GM19238 (cell line): ENCODE data around the gene GPR180.
"Not testable (repeated sequence)": the region's sequence is repeated elsewhere in the genome, so short reads cannot be mapped to it uniquely, and the experiment has no call there.

ENCODE experiments used
- DNase-seq: peaks from one replicate; pipeline ENCODE4 v3.0.0; 2011; ENCODE audit warnings: low spot score; ENCODE audit not compliant: insufficient read length

The GPR180 gene

DNA sequence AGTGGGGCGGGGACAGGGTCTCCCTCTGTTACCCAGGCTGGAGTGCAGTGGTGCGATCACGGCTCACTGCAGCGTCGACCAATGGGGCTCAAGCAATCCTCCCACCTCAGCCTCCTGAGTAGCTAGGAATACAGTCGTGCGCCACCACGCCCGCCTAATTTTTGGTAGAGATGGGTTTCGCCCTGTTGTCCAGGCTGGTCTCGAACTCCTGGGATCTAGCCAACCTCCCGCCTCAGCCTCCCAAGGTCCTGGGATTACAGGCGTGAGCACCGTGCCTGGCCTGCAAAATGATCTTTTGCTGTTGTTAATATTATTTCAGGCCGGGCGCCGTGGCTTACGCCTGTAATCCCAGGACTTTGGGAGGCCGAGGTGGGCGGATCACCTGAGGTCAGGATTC, 5.1 kb upstream of the GPR180 start:
- no peak for DNase-seq

DNA sequence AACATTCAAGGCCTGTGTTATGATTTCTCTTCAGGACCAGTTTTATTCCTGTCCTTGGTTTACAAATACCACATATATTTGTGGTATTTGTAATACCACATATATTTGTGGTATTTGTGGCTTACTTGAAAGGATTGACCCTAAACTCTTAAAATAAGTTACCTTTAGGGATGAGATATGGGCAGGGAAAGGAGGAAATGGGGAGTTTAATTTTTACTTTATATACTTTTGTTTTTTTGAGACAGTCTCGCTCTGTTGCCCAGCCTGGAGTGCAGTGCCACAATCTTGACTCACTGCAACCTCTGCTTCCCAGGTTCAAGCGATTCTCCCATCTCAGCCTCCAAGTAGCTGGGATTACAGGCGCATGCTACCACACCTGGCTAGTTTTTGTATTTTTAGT, 3.4 kb upstream of the GPR180 start:
- DNase-seq: no peak

- DNase-seq: no peak
These were observed 1.8 kb upstream of the GPR180 start for GRCh38 chr13:94599877-94600276.

- no peak for DNase-seq
These were observed 810 bp downstream of the GPR180 start for GRCh38 chr13:94602467-94602866.

GRCh38 chr13:94607056-94607455, 5.4 kb downstream of the GPR180 start:
- no peak for DNase-seq

- no peak for DNase-seq
These were observed 6.3 kb downstream of the GPR180 start for GRCh38 chr13:94607939-94608338.

DNA sequence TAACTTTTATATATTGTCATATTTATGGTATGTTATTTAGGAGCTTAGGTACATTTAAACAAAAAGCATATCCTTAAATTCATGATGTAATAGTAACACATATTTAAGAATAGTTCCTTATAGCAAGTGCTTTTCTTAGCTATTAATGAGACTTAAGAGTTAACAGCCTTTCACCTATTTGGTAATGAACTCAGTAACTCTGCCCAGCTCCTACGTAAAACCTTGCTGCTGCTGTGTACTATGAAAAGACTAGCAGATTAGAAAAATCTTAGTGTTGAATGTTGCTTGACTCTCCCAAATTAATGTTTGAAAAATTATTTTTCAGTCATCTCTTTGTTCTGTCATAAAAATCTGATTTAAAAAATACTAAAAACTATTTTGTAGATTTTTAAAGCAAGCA, 6.9 kb downstream of the GPR180 start:
- no peak for DNase-seq

DNA sequence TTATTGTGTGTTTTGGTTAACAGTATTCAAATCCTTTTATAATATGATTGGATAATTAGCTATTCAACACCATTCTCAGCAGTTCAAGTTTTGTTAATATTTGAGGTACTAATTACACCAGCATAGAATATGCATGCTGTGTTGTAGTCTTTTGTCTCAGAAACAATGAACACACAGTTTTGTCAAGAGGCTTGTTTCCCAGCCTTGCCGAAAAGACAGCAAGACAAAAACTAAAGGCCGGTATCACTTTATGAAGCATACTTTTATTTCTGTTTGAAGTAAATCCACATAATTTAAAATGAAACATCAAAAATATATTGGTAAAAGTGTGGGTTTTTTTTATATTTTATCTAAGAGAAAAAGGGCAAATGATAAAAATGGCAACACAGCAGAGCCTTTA, 7.5 kb downstream of the GPR180 start:
- no peak for DNase-seq

- DNase-seq: no peak
These were observed 8.8 kb downstream of the GPR180 start for GRCh38 chr13:94610475-94610874.

DNA sequence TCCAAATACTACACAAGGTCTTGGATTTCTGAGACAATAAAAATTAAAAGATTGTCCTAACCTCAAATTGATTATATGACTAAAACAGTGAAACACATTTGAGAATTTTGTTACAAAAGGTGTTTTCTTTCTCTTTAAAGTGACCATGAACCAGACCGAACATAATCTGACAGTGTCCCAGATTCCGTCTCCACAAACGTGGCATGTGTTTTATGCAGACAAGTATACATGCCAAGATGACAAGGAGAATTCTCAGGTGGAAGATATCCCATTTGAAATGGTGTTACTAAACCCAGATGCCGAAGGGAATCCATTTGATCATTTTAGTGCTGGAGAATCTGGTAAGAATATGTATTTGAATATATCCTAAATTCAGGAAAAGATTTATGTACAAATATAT, 10.4 kb downstream of the GPR180 start:
- no peak for DNase-seq

DNA sequence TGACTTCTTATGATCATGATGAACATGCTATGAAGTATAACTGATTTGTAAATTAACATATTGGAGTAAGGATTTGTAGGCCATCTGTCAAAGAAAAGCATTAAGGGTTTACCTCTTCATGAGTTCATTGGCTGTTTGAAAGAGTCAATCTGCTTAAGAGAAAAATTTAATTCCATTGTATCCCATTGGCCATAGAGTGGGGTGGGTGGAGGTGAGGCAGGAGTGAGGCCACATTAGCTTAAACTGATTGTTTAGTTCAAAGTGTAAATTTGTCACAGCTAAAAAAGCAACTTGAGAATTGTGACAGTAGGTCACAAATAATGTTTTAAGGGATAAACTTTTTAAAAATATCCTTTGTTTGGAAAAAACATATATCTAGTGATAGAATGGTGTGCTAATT, 11.4 kb downstream of the GPR180 start:
- no peak for DNase-seq

- no peak for DNase-seq
These were observed 15.8 kb downstream of the GPR180 start for GRCh38 chr13:94617389-94618000.

- no peak for DNase-seq
These were observed 18.7 kb downstream of the GPR180 start for GRCh38 chr13:94620286-94620896.

DNA sequence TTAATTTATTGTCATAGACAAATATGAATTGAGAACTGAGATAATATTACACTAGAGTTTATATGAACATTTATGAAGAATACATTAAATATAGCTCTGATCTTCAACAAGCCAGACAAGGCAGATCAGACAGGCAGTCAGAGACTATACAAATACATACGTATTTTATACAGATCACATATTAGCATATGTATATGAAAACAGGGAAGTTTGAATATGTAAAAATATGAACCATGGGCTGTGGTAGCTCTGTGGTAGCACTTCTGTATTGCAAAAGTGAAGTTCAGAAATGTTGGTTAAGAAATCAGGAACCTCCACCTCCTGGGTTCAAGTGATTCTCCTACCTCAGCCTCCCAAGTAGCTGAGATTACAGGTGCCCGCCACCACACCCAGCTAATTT, 20.7 kb downstream of the GPR180 start:
- DNase-seq: no peak

DNA sequence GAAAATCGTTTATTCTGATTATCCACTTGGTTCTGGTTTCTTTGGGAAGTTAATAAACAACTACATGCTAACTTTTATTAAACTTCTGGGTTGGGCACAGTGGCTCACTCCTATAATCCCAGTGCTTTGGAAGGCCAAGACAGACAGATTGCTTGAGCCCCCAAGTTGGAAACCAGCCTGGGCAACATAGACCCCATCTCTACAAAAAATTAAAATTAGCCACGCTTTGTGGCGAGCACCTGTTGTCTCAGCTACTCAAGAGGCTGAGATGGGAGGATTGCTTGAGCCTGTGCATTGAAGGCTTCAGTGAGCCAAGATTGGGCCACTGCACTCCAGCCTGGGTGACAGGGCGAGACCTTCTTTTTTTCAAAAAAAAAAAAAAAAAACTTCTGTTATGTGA, 21.7 kb downstream of the GPR180 start:
- DNase-seq: no peak

DNA sequence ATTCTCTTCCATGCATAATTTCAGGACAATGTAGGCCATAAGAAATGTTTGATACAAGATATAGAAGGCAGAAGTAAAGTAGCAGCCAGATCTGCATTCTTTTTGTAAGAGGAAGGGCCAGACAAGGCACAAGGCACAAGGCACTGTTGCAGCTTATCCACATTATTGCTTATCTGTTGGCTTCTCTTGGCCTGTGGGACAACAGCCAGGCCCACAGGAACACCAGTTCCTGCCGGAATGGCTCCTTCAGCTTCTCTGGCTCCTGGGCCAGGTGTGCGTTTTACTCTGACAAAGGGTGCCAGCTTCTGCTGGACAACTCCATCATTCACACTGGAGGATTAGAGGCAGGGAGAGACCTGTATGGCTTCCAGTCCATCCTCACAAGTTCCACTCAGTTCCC, 29.2 kb downstream of the GPR180 start:
- no peak for DNase-seq

DNA sequence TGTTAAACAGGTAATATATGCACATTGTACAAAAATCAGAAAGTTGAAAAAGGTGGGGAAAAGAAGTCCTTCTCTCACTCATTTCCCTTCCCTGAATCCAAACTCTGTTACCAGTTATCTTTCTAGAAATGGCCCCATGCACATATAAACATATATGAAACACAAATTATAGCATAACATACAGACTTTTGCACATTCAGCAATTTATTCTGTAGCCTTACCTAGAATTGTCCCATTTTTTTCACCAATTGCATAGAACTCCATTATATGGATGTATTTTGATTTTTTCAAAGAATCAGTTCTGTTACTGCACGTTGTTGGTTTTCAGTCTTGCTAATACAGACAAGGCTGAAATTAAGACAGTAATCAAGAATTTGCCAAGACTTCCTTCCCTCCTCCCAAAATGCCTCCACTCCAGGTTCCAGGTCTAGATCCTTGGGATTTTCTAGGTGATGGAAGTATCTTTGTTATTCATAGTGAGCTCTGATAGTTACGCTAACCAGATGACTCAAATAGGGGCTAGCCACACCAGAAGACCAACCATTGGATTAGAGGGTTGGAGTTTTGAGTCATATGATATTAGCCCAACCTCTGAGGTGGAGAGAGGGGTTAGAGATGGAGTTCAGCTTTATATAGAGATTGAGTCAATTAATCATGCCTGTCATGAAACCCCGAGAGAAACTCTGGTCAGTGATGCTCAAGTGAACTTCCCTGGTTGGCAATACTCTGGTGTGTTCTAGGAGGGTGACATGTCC, 30.7 kb downstream of the GPR180 start:
- no peak for DNase-seq

GRCh38 chr13:94636096-94636495, 34.4 kb downstream of the GPR180 start:
- not testable (repeated sequence) for DNase-seq

GRCh38 chr13:94636942-94637578, 35.4 kb downstream of the GPR180 start:
- no peak for DNase-seq

DNA sequence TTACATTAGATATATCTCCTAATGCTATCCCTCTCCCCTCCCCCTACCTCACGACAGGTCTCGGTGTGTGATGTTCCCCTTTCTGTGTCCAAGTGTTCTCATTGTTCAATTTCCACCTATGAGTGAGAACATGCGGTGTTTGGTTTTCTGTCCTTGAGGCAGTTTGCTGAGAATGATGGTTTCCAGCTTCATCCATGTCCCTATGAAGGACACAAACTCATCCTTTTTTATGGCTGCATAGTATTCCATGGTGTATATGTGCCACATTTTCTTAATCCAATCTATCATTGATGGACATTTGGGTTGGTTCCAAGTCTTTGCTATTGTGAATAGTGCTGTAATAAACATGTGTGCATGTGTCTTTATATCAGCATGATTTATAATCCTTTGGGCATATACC, 36.0 kb downstream of the GPR180 start:
- not testable (repeated sequence) for DNase-seq

DNA sequence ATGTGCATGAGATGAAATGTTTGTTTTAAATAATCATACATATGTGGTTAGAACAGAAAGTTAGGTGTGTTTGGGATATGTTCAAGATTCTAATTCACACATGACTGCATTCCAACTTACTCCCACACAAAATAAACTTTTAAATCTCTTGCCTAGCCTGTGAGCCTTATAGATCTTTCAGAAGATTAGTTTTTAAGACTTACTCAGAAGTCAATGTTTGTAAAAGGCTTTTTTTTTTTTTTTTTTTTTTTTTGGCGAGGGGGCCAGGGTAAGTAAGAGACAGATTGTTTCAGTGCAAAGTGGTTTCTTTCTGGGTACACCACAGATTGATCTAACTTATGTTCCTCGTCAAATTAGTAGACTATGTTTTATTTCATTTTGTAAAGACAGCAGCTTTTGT, 39.1 kb downstream of the GPR180 start:
- DNase-seq: no peak

GRCh38 chr13:94641409-94641941, 39.8 kb downstream of the GPR180 start:
- no peak for DNase-seq
